ENCODE measurements around the gene ENTPD7.

DNA sequence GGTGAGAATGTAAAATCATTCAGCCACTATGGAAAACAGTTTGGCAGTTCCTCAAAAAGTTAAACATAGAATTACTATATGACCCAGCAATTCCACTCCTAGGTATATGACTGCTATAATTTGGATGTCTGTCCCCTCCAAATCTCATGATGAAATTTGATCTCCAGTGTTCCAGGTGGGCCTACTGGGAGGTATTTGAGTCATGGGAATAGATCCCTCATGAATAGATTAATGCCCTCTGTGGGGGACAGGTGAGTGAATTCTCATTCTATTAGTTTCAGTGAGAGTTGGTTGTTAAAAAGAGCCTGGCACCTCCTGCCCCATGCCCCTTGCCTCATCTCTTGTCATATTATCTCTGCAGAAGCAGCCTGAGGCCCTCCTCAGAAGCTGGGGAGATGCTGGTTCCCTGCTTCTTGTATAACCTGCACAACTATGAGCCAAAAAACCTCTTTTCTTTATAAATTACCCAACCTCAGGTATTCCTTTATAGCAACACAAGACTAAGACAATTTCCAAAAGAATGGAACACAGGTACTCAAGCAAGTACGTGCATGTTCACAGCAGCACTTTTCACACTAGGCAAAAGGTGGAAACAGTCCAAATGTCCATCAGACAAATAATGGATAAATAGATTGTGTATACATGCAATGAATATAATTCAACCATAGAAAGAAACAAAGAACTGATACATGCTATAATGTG lies 30.2 kb upstream of the ENTPD7 start:
- TF ChIP-seq POLR2A (IDR thresholded peaks at IDR 0.05; ENCODE audit: low read length) (no peak), GATA1 (IDR thresholded peaks at IDR 0.05; ENCODE audit: low read depth, low read length) (no peak)

Data from erythroblast (primary cell).